Inflammatory macrophage treated with lipopolysaccharide for 4 hours (primary cell): Measurements from ENCODE around the gene YOD1.
"Not testable (repeated sequence)": the region's sequence is repeated elsewhere in the genome, so short reads cannot be mapped to it uniquely, and the experiment has no call there.

Experiments used
- DNase-seq: peaks from one replicate; pipeline ENCODE4 v3.0.0-alpha.2; 2020

Gene YOD1

DNA sequence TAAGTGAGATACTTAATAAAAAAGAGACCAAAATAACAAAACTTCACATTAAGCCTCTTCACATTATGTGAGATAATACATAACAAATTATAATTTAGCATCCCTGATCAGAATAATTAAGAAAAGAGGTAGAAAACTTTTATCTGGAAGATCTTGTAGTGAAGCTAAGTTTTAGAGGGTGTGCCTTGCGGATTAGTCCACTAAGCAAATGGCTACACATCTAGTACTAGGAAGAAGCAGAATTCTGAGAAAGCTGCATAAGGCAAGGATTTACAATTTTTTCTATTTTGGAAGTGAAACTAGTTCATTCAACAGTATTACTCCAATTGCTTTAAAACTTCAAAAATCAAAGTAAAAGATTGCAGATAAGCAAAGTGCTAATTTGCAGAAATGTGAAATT is 3.5 kb downstream of the YOD1 start:
- DNase-seq: no peak

DNA sequence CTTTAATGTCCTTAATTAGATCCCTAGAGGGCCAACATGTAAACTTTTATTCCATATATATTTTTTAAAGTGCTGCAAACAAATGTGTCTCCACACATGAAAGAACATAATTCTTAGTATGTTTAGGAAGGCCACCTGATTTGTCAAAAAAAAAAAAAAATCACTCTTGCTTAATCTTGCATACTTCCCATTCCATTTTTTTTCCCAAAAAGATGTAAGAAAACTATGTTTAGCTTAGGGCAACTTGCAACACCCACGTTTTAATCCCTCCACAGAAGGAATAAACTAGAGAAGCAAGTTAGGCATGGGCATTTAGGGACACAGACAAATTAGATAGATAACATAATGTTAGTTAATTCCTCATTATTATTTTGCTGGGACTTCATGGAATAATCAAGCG is 5.6 kb downstream of the YOD1 start:
- no peak for DNase-seq

- not testable (repeated sequence) for DNase-seq
Measured at GRCh38 chr1:207041397-207041796, 9.6 kb downstream of the YOD1 start.

GRCh38 chr1:207040181-207040533 is 10.9 kb downstream of the YOD1 start:
- DNase-seq: no peak

DNA sequence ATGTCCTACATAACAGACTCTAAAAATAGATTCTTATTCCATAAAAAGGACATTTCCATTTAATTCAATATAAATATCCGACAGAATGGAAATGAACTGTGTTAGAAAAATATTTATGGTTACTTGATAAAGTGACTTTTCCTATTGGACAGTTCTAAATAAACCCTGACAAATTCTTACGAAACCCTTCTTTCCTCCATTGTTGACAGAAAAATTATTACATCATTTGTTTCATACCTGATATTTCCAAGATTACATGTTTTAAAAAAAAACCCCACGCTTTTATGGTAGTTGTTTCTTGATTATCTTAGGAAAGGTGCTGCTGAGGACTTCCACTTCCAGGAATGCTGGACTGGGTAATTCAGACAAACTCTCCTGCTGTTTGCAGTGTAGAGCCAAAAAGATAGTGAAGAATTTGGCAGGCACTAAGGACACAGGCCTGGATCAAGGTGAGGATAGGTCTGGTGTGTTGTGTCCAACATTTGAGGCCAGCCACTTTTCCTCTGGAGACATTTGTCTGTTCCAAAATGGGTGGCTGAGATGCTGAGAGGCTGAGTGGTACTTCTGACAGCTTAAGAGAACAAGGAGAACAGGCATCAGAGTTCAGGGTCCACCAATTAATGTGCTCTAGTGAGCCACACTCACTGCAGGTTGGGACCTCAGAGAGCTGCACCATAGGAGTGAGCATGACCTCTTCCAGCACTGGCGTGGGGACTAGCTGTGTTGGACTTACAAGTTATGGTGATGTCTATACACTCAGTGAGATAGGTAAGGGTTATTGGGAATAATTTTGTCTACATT is 11.4 kb downstream of the YOD1 start:
- DNase-seq: no peak

GRCh38 chr1:207036865-207037264 is 14.1 kb downstream of the YOD1 start:
- no peak for DNase-seq

GRCh38 chr1:207035877-207036551 is 15.0 kb downstream of the YOD1 start:
- no peak for DNase-seq

DNA sequence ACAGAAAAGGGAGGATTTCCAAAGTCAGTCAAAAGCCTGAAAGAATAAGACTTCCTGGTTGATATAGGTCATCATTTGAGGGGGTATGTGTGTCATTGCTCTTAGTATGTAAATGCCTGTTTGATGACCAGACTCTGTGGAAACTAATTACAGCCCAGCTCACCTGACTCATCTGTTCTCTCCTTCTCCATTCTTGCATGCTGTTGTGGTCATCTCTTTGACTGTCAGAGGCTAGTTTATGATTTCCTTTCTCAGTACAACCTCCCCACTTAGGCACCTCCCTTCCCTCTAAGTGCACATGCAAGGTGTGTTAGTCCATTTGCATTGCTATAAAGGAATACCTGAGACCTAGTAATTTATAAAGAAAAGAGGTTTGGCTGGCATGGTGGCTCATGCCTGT is 16.0 kb downstream of the YOD1 start:
- peak; percentile 40 for DNase-seq

- DNase-seq: peak; percentile 43
Measured at GRCh38 chr1:207034208-207034607, 16.8 kb downstream of the YOD1 start.

GRCh38 chr1:207033302-207033701 is 17.7 kb downstream of the YOD1 start:
- no peak for DNase-seq

DNA sequence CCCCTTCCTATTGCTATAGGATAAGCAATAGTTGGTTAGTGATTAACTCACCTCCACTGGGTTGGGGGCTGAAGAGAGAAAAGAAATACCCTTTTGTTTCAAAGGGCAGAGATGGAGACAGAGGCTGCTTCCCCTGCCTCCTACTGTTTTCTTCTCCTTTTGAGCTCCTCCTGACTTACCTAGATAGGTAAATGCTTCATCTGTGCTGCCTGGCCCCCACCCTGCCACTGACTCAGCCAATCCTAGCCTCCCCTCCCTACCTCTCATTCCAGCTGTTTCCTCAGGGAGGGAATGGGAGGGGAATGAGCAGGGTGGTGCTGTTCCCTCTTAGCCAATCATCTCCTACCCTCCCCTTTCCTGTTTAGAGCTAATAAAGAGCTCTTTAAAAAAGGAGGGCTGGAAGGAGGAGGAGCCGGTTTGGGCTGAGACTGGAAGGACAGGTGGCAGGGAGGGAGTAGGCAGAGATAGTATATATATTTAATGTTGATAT is 18.4 kb downstream of the YOD1 start, which contains the start of gene C1orf116:
C1orf116 (minus strand) TSS at position 229 of the 490 bp plus-strand sequence. CDS start 5,158 bp downstream, outside the sequence.
- no peak for DNase-seq

GRCh38 chr1:207031632-207032264 is 19.3 kb downstream of the YOD1 start:
- DNase-seq: no peak

DNA sequence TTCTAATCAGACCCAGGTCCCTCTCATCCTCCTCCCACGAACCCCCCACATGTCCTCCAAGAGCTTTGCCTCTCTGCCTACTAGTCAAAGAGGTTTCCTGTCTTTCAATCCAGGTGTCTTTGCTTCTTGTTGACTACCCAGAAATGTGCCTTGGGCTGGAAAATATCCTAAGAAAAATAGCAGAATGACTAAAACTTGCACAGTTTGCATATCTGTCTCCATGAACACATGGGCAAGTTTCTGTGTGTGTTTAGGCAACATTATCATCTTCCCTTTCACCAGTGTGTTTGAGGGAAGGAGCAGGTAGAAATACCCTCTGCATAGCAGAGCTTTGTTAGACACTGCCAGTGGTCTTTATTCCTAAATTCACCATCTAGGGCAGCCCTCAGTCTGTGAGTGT is 20.0 kb downstream of the YOD1 start:
- no peak for DNase-seq

GRCh38 chr1:207030522-207031009 is 20.4 kb downstream of the YOD1 start:
- DNase-seq: no peak

DNA sequence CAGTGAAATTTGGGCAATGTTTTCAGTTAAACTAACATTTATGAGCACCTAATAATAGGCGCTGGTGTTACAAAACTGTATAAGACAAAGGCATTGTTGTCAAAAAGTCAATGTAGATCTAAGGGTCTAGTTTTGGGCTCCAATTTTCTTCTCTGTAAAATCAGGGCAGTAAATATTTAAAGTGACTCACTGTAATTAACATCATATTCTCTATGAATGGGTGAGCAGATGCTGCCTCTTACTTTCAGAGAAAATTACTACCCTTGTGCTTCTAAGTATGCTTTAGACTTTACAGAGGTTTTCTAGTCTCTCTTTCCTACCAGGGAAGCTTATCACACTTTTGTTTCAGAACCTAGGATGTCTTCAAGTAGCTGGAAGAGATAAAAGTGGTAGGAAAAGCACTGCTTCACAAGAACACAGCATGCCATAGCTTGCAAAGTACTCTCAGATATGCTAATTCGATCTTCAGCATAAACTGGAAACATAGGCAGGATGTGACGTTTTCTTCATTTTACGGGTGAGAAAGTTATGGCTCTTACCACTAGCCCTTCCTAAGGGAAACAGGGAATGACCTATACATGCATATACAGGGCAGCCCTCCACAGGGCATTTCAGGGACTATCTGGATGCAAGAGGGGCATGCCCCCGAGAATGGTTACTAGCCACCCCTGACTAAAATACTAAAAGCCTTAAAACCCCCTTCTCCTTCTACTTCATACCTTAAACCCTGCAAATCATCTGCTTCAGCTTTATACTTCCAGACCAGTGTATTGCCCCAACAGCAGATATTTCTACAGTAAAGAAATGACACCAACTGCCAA is 21.1 kb downstream of the YOD1 start:
- no peak for DNase-seq

GRCh38 chr1:207028884-207029650 is 21.9 kb downstream of the YOD1 start:
- peak; percentile 46 for DNase-seq

DNA sequence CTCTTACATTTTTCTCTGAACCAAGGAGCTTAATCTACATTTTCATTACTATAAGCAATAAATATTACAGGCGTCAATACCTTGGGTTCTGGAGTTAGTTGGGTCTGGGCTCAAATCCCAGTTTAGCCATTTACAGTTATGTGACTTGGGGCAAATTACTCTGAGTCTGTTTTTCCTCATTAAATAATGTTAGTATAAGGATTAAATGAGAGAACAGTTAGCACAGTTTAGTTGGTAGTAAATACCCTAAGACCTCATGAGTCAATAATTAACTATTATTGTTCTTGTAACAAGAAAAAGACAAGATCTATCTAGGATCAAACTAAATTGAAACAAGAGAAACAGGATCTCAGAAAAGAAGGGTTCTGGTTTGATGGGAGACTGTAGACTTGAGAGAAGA is 23.1 kb downstream of the YOD1 start:
- no peak for DNase-seq

GRCh38 chr1:207027206-207027777 is 23.7 kb downstream of the YOD1 start:
- DNase-seq: no peak

DNA sequence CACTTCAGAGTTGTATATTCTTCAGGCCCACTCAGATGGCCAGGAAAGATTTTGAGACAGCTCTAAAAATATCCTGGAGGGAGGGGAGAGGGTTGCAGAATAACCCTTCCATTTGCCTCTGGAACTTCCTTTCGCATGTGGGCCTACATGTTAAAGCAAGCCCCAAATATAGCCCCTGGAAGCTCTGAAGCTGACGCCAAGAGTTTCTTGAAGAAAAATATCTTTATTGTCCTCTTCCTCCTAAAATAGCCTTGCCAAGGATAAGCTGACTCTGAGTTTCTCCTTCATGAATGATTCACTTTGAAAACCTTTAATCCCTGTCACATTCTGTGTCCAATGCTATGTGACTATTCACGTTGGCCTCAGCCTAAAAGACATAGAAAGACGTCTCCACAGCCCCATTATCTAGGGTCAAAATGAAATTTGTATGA is 24.9 kb downstream of the YOD1 start:
- DNase-seq: no peak

- DNase-seq: peak; percentile 54
Measured at GRCh38 chr1:207025146-207025880, 25.7 kb downstream of the YOD1 start.
